Stimulated activated CD4-positive, alpha-beta T cell treated with anti-CD3 and anti-CD28 coated beads, Interleukin-2, amount 100 ng/mL, for 24 hours (primary cell): Measurements from ENCODE around the gene SMAD6.
"Not testable (repeated sequence)": the region's sequence is repeated elsewhere in the genome, so short reads cannot be mapped to it uniquely, and the experiment has no call there.

Source experiments
- DNase-seq, 2 donors: peaks; one replicate each; pipeline ENCODE4 v3.0.0-alpha.2; 2020

The SMAD6 gene

DNA sequence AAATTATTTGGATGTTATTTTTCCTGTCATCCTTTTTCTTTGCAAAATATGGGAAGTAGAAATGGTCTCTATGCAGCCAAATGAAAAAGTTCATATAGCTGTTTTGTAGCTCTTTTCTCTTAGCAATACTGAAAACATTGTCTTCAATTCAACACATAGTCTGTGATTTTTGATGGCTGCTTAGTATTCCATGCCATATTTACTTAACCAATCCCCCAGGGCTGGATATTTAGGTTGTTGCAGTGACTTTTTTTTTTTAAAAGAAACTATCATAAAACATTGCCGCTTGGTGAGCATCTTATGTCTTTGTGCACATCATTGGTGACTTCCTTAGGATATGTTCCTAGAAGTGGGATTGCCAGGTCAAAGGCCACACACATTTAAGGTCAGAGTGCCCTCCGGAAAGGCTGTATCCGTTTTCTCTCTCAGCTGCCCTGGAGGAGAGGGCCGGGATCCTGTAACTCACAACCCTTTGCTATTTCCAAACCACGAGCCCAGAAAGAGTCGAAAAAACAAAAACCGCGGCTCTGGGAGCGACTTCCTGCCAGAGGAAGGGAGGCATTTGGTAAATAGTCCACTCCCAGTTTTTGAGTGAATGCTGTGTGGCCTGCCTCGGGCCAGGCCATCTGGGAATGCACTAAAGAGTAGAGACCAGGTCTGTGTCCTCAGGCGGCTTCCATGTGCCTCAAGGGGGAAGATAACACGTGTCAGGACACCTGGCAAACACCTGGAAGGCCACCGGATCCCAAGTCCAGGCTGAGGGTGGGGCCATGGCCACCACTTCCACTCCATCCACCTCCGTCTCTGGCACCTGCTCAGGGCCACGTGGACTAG, 41.9 kb downstream of the SMAD6 start:
- no peak for DNase-seq

DNA sequence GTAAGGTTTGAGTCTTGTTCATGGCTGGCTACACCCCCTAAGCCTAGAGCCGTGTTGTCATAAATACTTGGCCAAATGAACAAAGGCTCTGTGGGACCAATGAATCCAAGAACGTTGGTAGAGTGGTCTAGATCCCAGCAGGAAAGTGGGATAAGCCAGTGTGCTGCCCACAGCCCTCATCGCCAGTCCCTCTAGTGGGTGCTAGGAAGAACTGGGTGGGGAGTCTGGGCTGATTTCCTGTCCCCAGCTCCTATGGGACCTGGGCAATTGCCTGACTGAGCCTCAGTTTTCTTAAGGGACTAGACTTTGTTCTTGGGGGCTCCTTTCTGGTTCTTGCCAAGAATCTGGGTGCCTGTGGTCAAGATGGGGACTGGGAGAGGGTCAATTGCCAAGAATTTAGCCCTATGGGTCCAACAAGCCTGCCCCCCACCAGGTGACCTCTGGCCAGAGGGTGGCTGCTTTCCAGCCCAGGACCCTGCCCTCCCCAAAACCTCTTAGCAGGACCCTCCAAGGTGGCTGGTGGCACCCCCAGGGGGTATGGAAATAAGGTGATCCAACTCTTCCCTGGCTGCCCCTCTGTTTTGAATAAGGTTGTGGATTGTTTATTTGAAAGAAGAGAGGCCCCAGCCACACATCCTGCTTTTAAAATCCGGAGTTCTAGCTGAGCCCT, 42.7 kb downstream of the SMAD6 start:
- no peak for DNase-seq

DNA sequence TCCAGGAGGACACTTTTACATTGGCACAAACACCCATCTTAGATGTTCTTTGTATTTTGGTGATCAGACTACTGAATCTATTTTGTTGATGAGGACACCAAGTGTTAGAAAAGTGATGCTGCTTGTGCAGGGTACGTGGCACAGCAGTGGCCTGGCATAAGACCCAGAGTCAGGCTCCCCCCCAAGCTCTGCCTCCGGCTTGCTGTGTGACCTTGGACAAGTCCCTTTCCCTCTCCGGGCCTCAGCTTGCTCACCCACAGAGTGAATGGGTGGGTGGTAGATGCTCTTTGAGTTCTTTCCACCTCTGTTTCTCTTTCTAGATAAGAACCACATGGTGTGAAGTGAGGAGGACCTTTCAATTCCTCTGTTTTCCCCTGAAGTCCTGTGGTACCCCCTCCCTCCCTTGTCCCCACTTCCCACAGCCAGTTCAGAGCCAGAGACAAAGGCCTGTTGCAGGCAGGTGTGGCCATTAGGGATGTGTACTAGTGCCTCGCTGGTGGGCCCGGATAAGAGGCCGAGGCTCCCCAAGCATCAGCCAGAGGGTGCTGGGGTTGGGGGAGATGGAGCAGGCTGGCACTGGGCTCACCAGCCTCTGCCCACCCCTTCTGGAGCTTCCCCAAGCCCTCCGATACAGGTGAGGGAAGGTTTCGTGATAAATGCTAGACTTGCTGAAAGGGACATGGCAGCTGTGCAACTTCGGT, 43.6 kb downstream of the SMAD6 start:
- DNase-seq, result no peak

DNA sequence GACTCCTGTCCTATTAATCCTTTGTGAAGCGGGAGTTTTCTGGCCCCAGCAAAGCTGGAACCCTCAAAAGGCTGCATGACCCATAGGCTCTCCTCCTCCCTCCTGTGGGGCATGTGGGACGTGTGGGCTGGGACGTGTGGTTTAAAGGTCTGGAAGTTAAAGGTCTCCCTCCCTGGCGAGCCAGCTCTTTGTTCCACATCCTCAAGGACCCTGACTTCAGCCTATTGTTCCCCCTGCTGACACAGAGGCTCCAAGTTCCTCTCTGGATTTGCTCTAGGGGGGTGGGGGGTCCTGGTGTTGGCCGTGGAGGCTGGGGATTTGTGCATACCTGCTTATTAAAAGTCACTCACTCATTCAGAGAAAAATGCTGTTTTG, 44.2 kb downstream of the SMAD6 start:
- no peak for DNase-seq

DNA sequence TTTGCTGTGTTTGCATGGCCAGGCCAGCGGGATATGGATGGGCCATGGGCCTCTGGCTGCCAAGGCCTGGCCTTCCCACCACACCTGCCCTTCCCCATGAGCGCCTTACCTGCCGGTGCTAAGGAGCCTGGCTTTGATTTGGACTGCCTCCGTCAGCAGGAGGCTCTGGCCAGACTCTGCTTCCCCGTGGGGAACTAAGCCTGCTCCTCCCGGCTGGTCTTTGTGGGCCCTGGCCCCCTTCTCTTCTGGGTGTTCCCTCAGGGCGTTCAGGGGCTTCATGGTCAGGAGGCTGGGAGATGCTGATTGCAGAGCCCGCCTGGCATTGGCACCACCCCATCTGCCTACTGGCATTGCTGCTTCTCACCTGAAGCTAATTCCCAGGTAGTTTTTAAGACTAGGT, 45.2 kb downstream of the SMAD6 start:
- DNase-seq, result no peak

DNA sequence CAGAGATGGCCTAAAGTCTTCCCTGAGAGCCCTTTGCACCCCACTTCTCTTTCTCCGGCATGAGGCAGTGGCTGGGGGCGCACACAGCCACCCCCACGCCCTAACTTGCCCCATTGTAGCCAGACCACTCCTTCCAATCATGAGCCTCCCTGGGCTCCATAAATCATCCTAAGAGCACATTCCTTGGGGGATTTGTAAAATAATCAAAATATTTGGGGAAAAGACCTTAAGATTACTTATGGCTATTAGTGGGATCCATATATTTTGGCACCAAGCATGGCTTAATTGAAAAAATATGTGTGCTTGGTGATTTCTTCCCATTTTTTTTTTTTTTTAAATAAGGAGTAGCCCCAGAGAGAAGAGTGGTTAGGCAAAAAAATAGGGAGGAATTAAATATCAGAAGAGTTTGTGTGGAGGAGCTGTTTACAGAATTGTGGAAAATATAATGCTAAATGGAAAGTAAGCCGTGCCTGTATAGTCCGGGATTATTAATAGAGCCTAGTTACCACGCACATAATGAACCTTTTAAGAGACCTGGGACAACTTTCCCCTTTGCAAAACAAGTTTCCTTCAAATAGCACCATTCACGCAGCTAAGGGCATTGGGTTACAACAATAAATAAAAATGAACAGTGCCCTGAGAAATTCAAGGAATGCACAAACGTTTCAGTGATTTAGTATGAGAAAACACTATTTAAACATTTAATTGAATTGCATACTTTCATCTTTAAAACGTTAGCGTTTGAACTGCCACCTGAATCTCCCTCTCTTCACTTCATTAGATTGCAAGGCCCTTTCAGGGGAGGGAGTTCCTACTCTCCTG, 46.1 kb downstream of the SMAD6 start:
- no peak for DNase-seq

DNA sequence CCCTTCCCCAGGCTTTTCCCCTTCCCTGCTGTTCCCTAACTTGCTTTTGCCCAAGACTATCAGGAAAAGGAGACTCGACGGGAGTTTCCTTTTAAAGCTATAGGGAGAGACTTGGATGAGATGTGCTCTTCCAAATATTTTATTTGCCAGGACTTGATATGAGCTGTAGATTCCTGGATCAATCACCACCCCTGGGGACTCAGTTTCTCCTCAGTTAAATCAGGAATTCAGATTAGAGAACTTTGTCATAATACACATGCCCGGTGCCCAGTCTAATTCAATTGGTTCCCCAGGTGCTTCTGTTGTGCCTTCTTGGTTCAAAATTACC, 46.6 kb downstream of the SMAD6 start:
- no peak for DNase-seq

DNA sequence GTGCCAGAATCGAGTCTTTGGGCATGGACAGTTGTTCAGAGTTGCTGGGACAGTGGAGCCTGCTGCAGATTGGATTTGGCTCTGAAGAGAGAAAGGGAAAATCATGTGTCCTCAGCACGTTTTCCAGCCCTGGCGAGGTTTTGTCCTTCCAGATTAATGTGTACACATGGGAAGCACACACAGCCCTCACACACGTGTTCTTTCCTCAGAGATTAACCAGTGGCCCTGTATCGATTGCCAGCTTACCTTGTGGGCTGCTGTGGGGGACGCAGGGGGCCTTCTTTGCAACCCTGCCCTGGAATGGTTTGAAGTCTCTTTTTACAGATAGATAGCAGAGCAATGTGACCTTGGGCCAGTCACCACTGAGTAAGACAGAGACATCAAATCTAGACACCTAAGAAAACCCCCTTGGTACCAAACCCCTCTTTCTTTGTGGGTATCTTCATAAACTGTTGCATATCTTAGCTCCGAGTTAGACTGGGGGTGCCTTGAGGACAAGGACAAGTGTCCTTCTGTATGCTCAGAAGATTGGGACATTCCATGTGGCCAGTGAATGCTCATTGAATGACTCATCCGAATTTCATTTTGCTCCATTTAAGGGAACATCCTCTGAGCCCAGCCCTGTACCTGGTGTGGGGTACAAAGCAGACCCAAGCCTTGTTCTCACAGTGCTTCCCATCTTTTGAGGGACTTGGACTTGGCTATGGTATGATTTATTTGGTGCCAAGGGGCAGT, 48.0 kb downstream of the SMAD6 start:
- no peak for DNase-seq

DNA sequence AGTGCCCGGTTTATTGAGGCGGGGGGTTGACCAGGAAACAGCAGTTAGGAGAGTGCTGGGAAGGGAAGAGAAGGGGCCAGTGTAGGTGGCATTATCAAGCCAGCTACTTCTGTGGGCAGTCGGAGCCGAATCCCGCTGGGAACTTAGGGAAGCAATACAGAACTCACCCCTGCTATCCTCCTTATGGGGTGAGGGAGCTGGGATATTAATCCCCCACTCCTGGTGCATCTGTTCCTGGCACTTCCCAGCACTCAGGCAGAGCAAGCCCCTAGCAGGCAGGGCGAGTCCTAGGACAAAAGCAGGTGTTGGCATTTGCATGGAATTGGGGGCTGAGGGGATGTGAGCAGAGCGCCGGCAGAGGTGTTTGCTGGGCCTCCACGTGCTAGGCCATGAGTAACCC, 48.6 kb downstream of the SMAD6 start:
- DNase-seq, result no peak

DNA sequence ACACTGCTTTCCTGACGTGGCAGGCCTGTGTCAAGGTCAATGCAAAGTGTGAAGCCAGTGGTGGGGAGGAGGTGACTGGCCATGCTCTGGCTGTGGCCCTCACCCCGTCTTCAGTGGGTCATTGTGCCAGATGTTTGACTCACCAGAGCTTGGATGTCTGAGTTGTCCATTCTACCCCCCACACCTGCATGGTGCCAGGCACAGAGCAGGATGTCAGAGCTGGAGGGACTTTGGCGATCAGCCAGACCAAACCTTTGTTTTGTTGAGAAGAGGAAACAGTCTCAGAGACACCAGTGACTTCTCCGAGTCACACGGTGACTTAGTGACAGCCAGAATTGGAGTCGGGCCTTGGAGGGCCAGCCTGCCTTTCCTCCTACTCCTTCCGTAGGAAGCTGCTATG, 49.5 kb downstream of the SMAD6 start:
- no peak for DNase-seq

DNA sequence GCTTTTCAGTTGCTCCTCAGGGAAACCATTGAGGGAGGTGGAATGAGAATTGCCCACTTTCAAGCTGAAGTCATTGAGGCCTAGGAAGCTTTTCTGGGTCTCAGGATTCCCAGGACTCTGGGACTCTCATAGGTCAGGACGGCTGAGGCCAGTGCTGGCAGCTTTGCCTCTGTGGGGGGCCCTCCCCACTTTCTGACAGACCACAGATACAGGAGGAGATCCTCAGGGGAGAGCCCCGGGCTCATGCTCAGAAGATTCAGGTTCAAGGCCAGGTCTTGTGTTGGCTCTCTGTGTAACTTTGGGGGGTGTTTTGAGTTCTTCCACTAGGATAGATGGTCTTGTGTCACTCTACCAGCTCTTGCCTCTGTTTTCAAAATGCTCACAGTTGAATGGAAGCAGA, 50.0 kb downstream of the SMAD6 start:
- DNase-seq, result no peak

DNA sequence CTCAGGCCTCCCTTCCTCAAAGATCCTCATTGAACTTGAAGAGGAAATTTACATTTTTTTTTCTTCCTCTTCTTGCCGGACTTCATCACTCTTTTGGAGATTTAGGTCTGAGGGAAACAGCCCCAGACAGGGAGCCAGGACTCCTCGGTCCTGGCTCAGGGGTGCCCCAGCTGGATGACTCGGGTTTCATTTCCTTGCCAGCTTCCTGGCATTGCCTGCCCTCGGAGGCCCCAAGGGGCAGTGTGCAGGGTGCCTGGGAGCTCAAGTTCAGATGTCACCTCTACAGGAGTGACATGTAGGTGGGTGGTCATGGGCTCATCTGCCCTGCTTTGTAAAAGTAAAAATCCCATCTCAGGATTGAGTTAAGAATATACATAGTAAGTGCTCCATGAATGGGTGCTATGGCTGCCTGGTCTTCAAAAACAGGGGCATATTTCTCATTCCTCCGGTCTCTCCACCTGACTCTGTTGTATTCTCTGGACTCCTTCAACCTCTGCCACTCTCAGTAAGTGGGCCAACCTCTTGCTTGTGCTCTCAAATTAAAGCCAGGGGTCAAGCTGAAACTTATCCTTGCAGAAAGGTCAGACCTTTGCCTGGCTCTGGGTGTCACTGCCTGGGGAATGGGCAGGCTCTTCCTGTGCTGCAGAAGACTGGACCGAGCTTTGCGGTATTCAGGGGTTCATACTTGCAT, 51.8 kb downstream of the SMAD6 start:
- DNase-seq, result no peak

DNA sequence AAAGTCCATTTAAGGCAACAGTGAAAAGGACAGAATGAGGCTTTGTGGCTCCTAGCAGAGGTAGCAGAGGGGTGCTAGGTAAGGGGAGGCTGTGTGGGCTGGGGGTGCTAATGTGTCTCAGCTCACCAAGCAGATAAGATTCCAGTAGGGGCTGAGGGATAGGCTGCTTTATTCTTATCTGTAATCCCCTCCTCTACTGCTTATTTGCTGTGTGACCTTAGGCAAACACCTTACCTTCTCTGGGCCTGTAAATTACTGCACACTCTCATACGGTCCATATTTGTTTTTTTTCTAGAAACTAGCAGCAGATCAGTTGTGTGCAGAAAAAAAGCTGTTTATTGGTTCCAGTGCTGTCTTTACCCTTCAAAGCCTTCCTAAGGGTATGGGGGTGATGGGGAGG, 52.8 kb downstream of the SMAD6 start:
- no peak for DNase-seq

DNA sequence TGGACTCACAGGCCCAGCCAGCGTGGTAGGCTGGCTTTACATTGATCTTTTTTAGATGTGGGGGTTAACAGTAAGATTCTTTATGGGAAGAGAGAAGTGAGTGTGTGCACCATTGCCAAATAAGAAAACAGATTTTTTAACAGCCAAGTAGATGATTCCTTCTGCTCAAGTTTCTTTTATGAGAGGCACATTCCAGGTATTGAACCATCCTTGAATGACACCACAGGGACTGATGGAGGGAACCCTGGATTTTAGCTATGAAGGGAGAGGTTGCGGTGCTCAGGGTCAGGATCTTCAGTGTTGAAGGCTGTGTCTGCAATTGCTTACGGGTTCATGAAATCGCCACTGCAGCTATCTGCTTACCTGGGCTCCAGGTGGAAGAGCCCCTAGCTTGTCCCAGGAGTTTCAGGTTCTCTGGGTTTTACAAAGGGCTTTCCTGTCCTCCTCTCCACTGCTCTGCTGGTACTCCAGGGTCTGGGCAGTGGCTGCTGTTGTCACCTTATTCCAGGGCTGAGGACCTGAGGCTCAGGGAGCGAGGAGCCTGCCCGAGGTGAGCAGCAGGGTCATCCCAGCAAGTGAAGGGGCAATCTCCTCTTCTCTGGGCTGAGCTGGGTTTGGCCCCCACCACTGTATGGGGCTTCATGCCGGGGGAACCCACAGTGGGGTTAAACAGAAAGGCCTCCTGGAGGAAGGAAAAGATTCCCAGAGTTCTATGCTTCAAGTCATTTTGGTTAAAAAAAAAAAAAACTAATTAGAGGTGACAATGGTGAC, 53.4 kb downstream of the SMAD6 start:
- DNase-seq, result no peak

DNA sequence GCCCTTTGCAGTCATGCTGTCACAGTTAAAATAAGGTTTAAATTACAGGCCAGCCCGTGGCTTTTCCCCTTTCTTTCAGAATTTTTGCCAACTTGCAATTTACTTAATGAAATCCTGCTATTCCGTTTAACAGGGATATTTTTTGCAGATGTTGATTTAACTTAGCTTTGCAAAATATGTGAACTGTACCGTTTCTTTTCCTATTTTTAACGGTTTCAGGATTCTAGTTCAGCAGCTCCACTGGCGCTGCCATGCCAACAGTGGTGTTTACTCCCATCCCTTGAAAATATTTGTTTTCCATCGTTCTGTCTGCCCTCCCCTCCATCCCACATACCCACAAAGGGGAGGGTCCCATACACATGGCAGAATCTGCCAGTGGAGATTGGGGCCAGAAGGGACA, 54.3 kb downstream of the SMAD6 start:
- no peak for DNase-seq

DNA sequence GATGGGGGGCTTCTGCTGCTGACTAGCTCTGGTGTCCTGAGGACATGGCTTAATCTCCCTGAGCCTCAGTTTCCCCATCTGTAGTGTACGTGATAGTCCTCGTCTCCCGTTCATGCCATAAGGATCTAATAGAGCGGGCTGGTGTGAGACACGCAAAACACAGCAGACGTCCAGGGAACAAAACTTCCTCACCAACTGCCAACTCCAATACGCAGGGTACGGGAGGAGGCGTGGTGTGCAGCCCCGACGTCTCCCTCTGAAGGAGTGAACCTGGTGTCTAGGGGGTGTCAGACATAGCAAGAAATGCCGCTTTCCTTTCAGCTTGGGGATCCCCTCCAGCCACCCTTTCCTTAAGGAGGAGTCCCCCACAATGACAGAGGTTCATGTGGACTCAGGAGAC, 55.0 kb downstream of the SMAD6 start:
- DNase-seq, result no peak

DNA sequence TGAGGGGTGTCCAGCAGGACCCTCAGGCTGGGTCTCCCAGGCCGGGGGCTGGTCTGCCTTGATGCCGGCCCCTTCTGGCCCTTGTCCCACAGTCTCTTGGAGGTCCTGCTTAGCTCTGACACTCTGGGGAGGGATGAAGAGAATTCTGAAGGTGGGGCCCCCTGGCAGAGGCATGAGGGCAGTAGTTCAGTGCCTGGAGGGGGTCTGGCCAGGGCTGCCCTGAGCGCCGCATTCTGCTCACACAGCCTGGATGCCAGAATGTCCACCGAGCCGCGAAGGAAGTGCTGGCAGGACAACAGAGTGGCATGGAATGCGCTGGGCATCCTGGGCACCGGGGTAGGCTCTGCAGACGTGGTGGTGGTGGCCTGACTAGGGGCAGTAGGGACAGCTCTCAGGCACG, 55.5 kb downstream of the SMAD6 start:
- no peak for DNase-seq

DNA sequence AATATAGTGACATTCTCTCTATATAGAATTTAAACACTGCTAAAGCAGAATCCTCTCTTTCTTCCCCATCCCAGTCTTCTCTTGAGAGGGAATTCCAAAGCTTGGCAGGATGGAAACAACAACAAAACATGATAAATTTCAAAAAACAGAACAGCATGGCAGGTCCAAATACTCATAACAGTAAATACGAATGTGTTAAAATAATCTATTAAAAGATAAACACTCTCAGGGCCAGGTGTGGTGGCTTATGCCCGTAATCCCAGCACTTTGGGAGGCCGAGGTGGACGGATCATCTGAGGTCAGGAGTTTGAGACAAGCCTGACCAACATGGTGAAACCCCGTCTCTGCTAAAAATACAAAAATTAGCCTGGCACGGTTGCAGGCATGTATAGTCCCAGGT, 56.2 kb downstream of the SMAD6 start:
- not testable (repeated sequence) for DNase-seq

DNA sequence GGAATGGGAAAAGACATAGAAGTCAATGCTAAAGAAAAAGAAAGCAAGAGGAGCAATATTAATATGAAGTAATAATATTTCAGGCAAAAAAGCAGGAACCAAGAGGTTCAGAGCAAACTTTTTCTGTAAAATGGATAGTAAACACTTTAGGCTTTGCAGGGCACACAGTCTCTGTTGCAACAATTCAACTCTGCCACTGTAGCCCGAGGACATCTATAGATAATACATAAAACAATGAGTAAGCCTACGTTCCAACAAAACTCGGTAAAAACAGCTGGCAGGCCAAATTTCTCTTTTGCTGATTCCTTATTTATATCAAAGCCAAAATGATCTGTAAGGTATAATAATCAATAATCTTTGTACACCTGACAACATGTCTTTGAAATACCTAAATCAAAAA, 56.8 kb downstream of the SMAD6 start:
- no peak for DNase-seq

DNA sequence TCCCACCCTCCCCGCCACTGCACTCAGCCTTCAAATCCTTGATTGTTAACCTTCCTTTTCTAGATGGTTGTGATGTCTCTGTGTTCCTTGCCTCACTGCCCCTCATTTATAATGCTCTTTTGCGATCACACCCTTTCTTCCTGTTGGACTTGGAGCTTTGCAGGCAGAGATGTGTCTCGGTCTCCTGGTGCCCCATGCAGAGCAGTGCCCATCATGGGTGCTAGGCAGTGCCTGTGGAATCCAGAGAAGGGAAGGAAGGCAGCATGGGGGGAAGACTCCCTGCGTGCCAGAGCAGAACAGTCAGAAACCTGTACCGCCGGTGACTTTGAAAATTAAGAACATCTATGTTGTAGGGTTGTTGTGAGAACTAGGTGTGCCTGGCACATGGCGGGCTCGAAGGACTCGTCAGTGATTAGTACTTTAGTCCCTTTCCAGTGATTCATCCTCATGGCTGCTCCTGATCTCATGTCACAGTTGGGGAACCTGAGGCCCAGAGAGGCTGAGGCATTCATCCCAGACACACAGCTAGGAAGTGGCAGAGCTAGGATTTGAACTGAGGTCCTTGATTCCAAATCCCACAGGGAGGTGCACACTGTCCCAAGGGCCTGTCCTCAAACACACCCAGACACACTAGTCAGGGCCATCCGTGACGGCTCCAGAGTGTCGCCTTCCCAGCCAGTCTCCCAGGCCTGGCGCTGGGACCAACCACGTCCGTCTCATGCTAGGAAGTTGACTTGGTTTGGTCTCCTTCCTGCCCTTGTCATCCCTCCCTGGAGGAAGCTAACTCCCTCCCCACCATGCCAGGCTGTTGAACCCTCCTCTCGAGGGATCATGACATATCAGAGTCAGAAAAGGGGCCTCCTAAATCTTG, 58.3 kb downstream of the SMAD6 start:
- no peak for DNase-seq
